Measurements from ENCODE around the gene IL20RB. TPM values are rescaled to one million over a fixed set of nuclear protein-coding genes. Genes with fewer than 3 reads are reported as not detected.

IL20RB gene
- polyA plus RNA-seq, 1 donor (not counting 4 experiments of a cell fraction or from before 2014, with no cell fraction given), result 239 TPM

- no peak overlapping the region for H3K4me3 ChIP-seq (ENCODE audit: control insufficient read depth in 2 of 3, extremely low read depth in 1 of 3, insufficient read depth in 2 of 3, low read depth in 1 of 3, low read length in 3 of 3)
- TF ChIP-seq EZH2 (IDR thresholded peaks at IDR 0.05; ENCODE audit: low read length) (no peak), CTCF (optimal IDR thresholded peaks at IDR 0.05 in 1 of 3, IDR thresholded peaks at IDR 0.05 in 1 of 3, conservative IDR thresholded peaks at IDR 0.05 in 1 of 3; ENCODE audit: extremely low read depth in 1 of 3, insufficient read depth in 2 of 3, low read length in 3 of 3) (no peak)
- DNase-seq (ENCODE audit: low read depth, low spot score) (peak; percentile 96), FAIRE-seq (peak; percentile 99)
- dilution Hi-C loops (cut with MboI; ENCODE audit: extremely low pct_ligation_motif_present, low sequenced_read_pairs), result no loop called here
- peak overlapping the region; percentile 84 for H3K27ac ChIP-seq (ENCODE audit: control insufficient read depth, insufficient read depth, low read length)
- H3K27me3 ChIP-seq (ENCODE audit: control insufficient read depth, extremely low read depth, insufficient read depth, low read length), result no peaks in the 10 kb centered on the region
- peaks cover 13 to 41% of the 10 kb centered on the region in 2 experiments for H3K36me3 ChIP-seq (ENCODE audit: control insufficient read depth in 2 of 2, extremely low read depth in 1 of 2, insufficient read depth in 2 of 2, low read length in 2 of 2)
- peaks cover 4% of the 10 kb centered on the region for H3K79me2 ChIP-seq (ENCODE audit: control insufficient read depth, insufficient read depth, low read length)
- no peaks in the 10 kb centered on the region for H4K20me1 ChIP-seq (ENCODE audit: control insufficient read depth, extremely low read depth, insufficient read depth, low read length)
- H3K4me1 ChIP-seq (ENCODE audit: control insufficient read depth, extremely low read depth, insufficient read depth, low read length), result peaks cover 64% of the 10 kb centered on the region
- H3K4me2 ChIP-seq (ENCODE audit: control insufficient read depth, extremely low read depth, insufficient read depth, low read depth, low read length), result peak overlapping the region; percentile 59
- peak overlapping the region; percentile 55 for H3K9ac ChIP-seq (ENCODE audit: control insufficient read depth, extremely low read depth, insufficient read depth, low read length)
- H2AFZ ChIP-seq (ENCODE audit: control insufficient read depth, low read length), result no peak overlapping the region
- H3K9me1 ChIP-seq (ENCODE audit: control insufficient read depth, extremely low read depth, insufficient read depth, low read length), result peaks cover 2% of the 10 kb centered on the region
- H3K9me3 ChIP-seq (ENCODE audit: control insufficient read depth, low read depth, low read length), result no peaks in the 10 kb centered on the region
Observed at GRCh38 chr3:136994772-136995516, 37.2 kb downstream of the IL20RB start.

GRCh38 chr3:136995652-136996051, 37.9 kb downstream of the IL20RB start:
- Histone ChIP-seq H3K4me2 (ENCODE audit: control insufficient read depth, extremely low read depth, insufficient read depth, low read depth, low read length) (peak overlapping the region; percentile 33), H3K9ac (ENCODE audit: control insufficient read depth, extremely low read depth, insufficient read depth, low read length) (peak overlapping the region; percentile 55), H4K20me1 (ENCODE audit: control insufficient read depth, extremely low read depth, insufficient read depth, low read length) (no peaks in the 10 kb centered on the region), H3K4me1 (ENCODE audit: control insufficient read depth, extremely low read depth, insufficient read depth, low read length) (peaks cover 57% of the 10 kb centered on the region), H3K36me3 (ENCODE audit: control insufficient read depth in 2 of 2, extremely low read depth in 1 of 2, insufficient read depth in 2 of 2, low read length in 2 of 2) (peaks cover 13 to 41% of the 10 kb centered on the region in 2 experiments), H3K9me3 (ENCODE audit: control insufficient read depth, low read depth, low read length) (no peaks in the 10 kb centered on the region), H3K27ac (ENCODE audit: control insufficient read depth, insufficient read depth, low read length) (peak overlapping the region; percentile 84), H2AFZ (ENCODE audit: control insufficient read depth, low read length) (no peak overlapping the region), H3K79me2 (ENCODE audit: control insufficient read depth, insufficient read depth, low read length) (peaks cover 9% of the 10 kb centered on the region), H3K27me3 (ENCODE audit: control insufficient read depth, extremely low read depth, insufficient read depth, low read length) (no peaks in the 10 kb centered on the region), H3K4me3 (ENCODE audit: control insufficient read depth in 2 of 3, extremely low read depth in 1 of 3, insufficient read depth in 2 of 3, low read depth in 1 of 3, low read length in 3 of 3) (no peak overlapping the region), H3K9me1 (ENCODE audit: control insufficient read depth, extremely low read depth, insufficient read depth, low read length) (peaks cover 2% of the 10 kb centered on the region)
- DNase-seq (ENCODE audit: low read depth, low spot score) (no peak), FAIRE-seq (peak; percentile 96)
- TF ChIP-seq CTCF (optimal IDR thresholded peaks at IDR 0.05 in 1 of 3, IDR thresholded peaks at IDR 0.05 in 1 of 3, conservative IDR thresholded peaks at IDR 0.05 in 1 of 3; ENCODE audit: extremely low read depth in 1 of 3, insufficient read depth in 2 of 3, low read length in 3 of 3) (no peak), EZH2 (IDR thresholded peaks at IDR 0.05; ENCODE audit: low read length) (no peak)
- dilution Hi-C loops (cut with MboI; ENCODE audit: extremely low pct_ligation_motif_present, low sequenced_read_pairs), result no loop called here

Data from keratinocyte (primary cell).